Endometrial microvascular endothelial cells (primary cell): ENCODE results near the gene PRKCG. TPM values are rescaled to one million over a fixed set of nuclear protein-coding genes. Genes with fewer than 3 reads are reported as not detected.

Experiments used
- total RNA-seq: library from RNA; depleted of rRNA; stranded (reverse); fragments of >200 nt; gene quantifications from one replicate; pipeline ENCODE4 v1.2.3, GENCODE V29; 2015; ENCODE audit errors: inconsistent ontology term

PRKCG gene
- total RNA-seq, 1 donor from 2014 or later = not detected

Other genes starting within 250 kb of the PRKCG start
- gene NLRP12, start 57.9 kb upstream of the PRKCG start, total RNA-seq = 0.19 TPM
- 60.7 TPM for gene MYADM, start 14.3 kb upstream of the PRKCG start, total RNA-seq
- gene CACNG7, start 27.1 kb downstream of the PRKCG start, total RNA-seq = not detected
- gene CACNG8, start 80.7 kb downstream of the PRKCG start, total RNA-seq = 0.09 TPM
- gene CACNG6, start 109.4 kb downstream of the PRKCG start, total RNA-seq = 3.5 TPM
- not detected for gene VSTM1, start 181.7 kb downstream of the PRKCG start, total RNA-seq
- gene TARM1, start 199.2 kb downstream of the PRKCG start, total RNA-seq = not detected
- not detected for gene OSCAR, start 218.6 kb downstream of the PRKCG start, total RNA-seq
- gene NDUFA3, start 220.7 kb downstream of the PRKCG start, total RNA-seq = 16.4 TPM
- 45.4 TPM for gene TFPT, start 233.5 kb downstream of the PRKCG start, total RNA-seq
- 127 TPM for gene PRPF31, start 233.6 kb downstream of the PRKCG start, total RNA-seq